Muscle of arm (tissue), 12 donors: ENCODE measurements around the gene ZNF574. TPM values are rescaled to one million over a fixed set of nuclear protein-coding genes. Genes with fewer than 3 reads are reported as not detected.
"Not testable (repeated sequence)": the region's sequence is repeated elsewhere in the genome, so short reads cannot be mapped to it uniquely, and the experiment has no call there.

Source experiments
- DNase-seq: peaks from one replicate; pipeline ENCODE4 v3.0.0-alpha.2; 2013
- polyA plus RNA-seq, 12 donors: library from polyadenylated mRNA; unstranded; fragments of 120-200 nt; gene quantifications; one replicate each; pipeline ENCODE4 v1.2.1, GENCODE V29; 2013; ENCODE audit not compliant: insufficient read length in 12 of 12

Gene ZNF574
- polyA plus RNA-seq, 12 donors, result 7.2 to 13.3 (median 9.2) TPM; not detected in 1

GRCh38 chr19:42096255-42096837 is 20.4 kb downstream of the ZNF574 start:
- no peak for DNase-seq

GRCh38 chr19:42097461-42097860 is 21.5 kb downstream of the ZNF574 start:
- no peak for DNase-seq

DNA sequence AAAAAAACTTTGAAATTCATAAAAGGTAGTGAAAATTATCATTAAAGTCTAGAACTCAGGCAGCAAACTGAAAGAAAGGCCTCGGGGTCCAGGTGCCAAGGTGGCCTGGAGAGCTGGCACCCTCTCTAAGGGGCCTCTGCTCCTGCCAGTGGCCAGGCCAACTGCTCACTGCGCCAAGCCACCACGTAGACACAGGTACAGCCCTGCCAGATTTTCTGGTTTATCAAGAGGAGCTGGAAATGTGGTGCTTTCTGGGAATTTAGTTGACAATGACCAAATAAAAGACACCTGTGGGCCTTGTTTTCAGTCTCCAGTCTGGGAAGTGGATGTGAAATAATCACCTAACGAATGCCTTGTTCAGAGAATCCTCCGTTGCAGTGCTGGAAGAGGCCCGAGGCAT is 22.8 kb downstream of the ZNF574 start:
- DNase-seq, result no peak

DNA sequence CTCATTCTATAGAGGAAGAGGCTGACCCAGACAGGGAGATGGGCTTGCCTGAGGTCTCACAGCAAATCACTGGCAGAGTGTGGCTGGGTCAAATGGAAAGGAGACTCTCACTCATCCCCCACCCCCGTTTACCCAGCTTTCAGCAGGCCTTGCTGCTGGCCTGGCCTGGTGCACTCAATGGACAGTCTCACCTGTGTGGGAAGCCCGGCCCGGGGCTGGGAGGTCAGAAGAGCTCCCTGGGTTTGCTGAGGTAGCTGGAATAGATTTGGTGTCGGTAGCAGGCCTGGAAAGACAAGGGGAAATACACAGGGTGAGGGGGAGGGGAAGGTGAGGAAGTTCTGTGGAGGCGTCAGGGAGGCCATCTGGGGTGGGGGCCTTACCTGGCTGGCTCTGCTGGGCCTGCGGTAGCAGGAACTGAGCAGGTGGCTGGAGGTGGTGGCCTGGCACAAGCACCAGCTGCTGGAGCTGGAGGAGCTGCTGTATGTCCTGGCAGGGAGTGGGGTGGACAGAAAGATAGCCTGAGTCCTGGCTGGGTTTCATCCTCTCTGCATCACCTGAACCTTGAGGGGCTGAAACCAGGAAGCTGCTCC is 23.5 kb downstream of the ZNF574 start:
- no peak for DNase-seq

- not testable (repeated sequence) for DNase-seq
Observed at GRCh38 chr19:42100241-42100640, 24.3 kb downstream of the ZNF574 start.

DNA sequence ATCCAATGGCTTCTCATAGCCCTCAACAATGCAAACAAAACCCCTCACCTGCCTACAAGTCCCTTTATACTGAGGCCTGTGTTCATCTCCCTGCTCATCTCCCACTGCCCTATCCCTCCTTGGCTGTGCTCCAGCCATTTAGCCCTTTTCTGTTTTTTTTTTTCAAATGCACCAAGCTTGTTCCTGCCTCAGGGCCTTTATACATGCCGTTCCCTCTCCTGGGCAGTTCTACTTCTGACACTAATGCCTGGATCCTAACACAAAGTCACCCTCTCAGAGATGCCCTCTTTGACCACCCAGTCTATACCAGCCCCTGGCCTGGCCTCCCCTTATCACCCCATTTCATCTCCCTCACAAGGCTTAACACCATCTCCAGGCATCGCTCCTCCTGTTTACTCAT is 26.9 kb downstream of the ZNF574 start:
- DNase-seq, result no peak

- DNase-seq, result no peak
Observed at GRCh38 chr19:42105368-42105767, 29.4 kb downstream of the ZNF574 start.

GRCh38 chr19:42108527-42109389 is 32.8 kb downstream of the ZNF574 start:
- peak; percentile 74 for DNase-seq

DNA sequence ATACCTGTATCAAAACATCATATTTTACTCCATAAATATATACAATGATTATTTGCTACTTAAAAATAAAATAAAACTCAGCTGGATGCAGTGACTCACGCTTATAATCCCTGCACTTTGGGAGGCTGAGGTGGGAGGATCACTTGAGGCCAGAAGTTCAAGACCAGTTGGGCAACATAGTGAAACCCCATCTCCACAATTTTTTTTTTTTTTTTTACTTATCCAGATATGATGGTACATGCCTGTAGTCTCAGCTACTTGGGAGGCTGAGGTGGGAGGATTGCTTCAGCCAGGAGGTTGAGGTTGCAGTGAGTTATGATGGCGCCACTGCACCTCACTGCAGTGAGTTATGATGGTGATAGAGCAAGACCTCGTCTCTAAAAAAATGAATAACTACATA is 33.9 kb downstream of the ZNF574 start:
- DNase-seq, result no peak

GRCh38 chr19:42110658-42111057 is 34.7 kb downstream of the ZNF574 start:
- DNase-seq, result no peak

- DNase-seq, result no peak
Observed at GRCh38 chr19:42111384-42111783, 35.4 kb downstream of the ZNF574 start.

GRCh38 chr19:42111811-42112210 is 35.8 kb downstream of the ZNF574 start:
- DNase-seq, result no peak

- no peak for DNase-seq
Observed at GRCh38 chr19:42113641-42114348, 37.8 kb downstream of the ZNF574 start.

DNA sequence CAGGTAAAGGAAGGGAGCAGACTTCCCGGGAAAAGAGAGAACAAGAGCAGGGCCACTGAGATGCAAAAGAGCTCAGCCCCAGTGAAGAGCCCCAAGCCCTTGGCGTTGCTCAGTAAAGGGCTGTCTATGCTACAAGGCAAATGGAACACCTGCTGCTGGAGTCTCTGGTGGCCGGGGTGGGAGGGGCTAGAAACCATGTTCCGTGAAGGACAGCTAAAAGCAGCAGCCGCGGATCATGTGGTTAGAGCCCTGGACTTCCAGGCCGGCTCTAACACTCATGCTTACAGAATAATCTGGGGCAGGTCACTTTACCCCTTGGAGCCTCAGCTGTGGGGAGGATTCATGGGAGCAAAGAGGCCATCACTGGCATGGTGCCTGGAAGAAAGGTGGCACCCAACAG is 38.4 kb downstream of the ZNF574 start:
- no peak for DNase-seq

- no peak for DNase-seq
Observed at GRCh38 chr19:42115219-42115618, 39.3 kb downstream of the ZNF574 start.

DNA sequence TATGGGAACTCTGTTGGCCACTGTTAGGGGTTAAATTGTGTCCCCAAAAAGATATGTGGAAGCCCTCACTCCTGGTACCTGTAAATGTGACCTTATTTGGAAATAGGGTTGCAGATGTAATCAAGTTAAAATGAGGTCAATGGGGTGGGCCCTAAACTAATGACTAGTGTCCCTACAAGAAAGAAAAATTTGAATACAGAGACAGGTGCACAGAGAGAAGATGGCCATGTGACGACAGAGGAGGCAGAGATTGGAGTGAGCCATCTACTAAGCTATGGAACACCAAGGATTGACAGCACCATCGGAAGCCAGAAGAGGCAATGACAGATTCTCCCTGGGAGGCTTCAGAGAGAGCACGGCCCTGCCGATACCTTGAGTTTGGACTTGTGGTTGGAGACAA is 39.7 kb downstream of the ZNF574 start:
- no peak for DNase-seq

GRCh38 chr19:42116308-42117075 is 40.5 kb downstream of the ZNF574 start:
- DNase-seq, result no peak

GRCh38 chr19:42117076-42117475 is 41.1 kb downstream of the ZNF574 start:
- no peak for DNase-seq

DNA sequence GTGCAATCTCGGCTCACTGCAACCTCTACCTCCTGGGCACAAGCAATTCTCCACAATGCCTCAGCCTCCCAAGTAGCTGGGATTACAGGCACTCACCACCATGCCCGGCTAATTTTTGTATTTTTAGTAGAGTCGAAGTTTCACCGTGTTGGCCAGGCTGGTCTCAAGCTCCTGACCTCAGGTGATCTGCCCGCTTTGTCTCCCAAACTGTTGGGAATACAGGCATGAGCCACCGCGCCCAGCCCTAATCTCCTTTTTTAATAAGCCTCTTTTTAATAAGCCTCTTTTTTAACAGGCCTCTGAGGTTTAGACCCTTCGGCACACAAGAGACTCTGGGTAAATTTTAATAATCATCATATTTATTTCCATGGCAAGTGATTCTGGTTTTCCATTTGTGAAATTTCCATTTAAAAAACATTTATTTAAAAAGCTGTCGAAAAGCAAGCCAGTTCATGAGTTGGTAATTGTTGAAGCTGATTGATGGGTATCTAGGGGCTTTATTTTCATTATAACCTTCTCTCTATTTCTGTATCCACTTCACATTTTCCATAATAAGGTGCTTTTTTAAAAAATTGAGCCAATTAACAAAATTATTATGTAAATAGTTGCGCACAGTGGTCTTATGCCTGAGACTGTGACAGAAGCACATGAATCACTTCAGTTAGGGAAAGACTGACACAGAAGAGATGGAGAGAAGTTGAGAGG is 44.5 kb downstream of the ZNF574 start:
- no peak for DNase-seq

- DNase-seq, result no peak
Observed at GRCh38 chr19:42121036-42121621, 45.2 kb downstream of the ZNF574 start.

DNA sequence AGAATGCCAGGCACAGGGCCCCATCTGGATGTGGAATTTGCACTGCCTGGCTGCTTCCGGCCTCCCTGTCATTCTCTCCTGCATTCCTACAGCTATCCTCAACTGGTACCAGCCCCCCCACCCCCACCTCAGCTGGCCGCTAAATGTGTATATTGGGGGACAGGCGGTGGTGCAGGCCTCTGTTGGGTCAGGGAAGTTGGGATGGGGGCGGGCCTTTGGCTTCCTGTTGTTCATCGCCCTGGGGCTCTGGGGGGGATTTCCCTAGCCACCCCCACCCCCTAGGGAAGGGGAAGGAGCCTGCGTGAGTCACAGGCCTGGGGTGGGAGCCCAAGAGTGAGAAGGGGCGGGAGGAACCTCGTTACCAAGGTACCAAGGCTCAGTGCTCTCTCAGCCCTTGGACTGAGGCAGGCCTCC is 45.7 kb downstream of the ZNF574 start:
- DNase-seq, result no peak
